Hepatocyte (in vitro differentiated cells): Measurements from ENCODE around the gene IL24.

ENCODE experiments used
- CTCF ChIP-seq: fragments of 200-600 bp; sonication (generic); IDR thresholded peaks from 2 replicates; pipeline ENCODE4 v1.5.1; 2016; ENCODE audit warnings: antibody characterized with exemption, mild to moderate bottlenecking; ENCODE audit not compliant: poor library complexity
- EZH2phosphoT487 ChIP-seq: fragments of 200-600 bp; sonication (generic); IDR thresholded peaks from one replicate; pipeline ENCODE4 v1.6.1; 2018; ENCODE audit warnings: antibody characterized with exemption, mild to moderate bottlenecking, low read depth, moderate library complexity; ENCODE audit not compliant: unreplicated experiment, severe bottlenecking

DNA sequence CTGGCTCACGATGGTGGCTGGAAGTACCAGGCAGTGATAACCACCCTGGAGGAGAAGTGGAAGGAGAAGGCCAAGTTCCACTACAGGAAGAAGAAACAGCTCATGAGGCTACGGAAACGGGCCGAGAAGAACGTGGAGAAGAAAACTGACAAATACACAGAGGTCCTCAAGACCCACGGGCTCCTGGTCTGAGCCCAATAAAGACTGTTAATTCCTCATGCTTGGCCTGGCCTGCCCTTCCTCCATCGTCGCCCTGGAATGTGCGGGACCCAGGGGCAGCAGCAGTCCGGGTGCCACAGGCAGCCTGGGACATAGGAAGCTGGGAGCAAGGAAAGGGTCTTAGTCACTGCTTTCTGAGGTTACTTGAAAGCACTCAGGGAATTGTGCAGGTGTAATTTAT, 10.8 kb downstream of the IL24 start:
- TF ChIP-seq EZH2phosphoT487 = no peak
- no peak for TF ChIP-seq CTCF
